NCI-H1417 treated with DMSO at 0.1 percent for 48 hours (cell line): ENCODE data around the gene DLGAP5.

ENCODE experiments used
- DNase-seq: peaks from one replicate; lab custom pipeline; 2025; lab: John Stamatoyannopoulos, UW

DLGAP5 gene

GRCh38 chr14:55129428-55130195, 61.8 kb downstream of the DLGAP5 start:
- DNase-seq: no peak

- DNase-seq: no peak
Measured at GRCh38 chr14:55129086-55129427, 62.3 kb downstream of the DLGAP5 start, which contains the start of gene LGALS3. TSS of gene LGALS3 (plus strand) at chr14:55129252. CDS start at chr14:55137374, 8,122 bp downstream.

GRCh38 chr14:55128386-55129085, 62.8 kb downstream of the DLGAP5 start:
- DNase-seq: no peak

GRCh38 chr14:55127460-55127951, 63.9 kb downstream of the DLGAP5 start:
- no peak for DNase-seq

GRCh38 chr14:55126932-55127459, 64.4 kb downstream of the DLGAP5 start:
- no peak for DNase-seq

GRCh38 chr14:55126034-55126433, 65.4 kb downstream of the DLGAP5 start:
- DNase-seq: no peak

- no peak for DNase-seq
Measured at GRCh38 chr14:55125403-55125802, 66.0 kb downstream of the DLGAP5 start.

- DNase-seq: no peak
Measured at GRCh38 chr14:55124774-55125386, 66.5 kb downstream of the DLGAP5 start.

- DNase-seq: no peak
Measured at GRCh38 chr14:55123852-55124639, 67.3 kb downstream of the DLGAP5 start.

- DNase-seq: no peak
Measured at GRCh38 chr14:55123101-55123500, 68.3 kb downstream of the DLGAP5 start.

GRCh38 chr14:55122440-55122986, 68.9 kb downstream of the DLGAP5 start:
- no peak for DNase-seq

GRCh38 chr14:55121628-55122439, 69.6 kb downstream of the DLGAP5 start:
- no peak for DNase-seq

GRCh38 chr14:55120571-55121495, 70.6 kb downstream of the DLGAP5 start:
- no peak for DNase-seq

- DNase-seq: no peak
Measured at GRCh38 chr14:55118761-55119160, 72.6 kb downstream of the DLGAP5 start.

GRCh38 chr14:55117803-55118441, 73.5 kb downstream of the DLGAP5 start:
- no peak for DNase-seq

- no peak for DNase-seq
Measured at GRCh38 chr14:55116246-55117030, 74.9 kb downstream of the DLGAP5 start.

GRCh38 chr14:55115861-55116245, 75.5 kb downstream of the DLGAP5 start:
- no peak for DNase-seq

- no peak for DNase-seq
Measured at GRCh38 chr14:55115460-55115859, 75.9 kb downstream of the DLGAP5 start.
